BJ (cell line): ENCODE results near the gene SHISA9. TPM values are rescaled to one million over a fixed set of nuclear protein-coding genes. Genes with fewer than 3 reads are reported as not detected.

Experiments
- CTCF ChIA-PET: fragments of 350-600 bp; formaldehyde crosslinking; extraction: SDS; loops from one replicate; lab custom pipeline; 2021; ENCODE audit warnings: antibody characterized with exemption, inconsistent platforms; lab: Yijun Ruan, JAX
- POLR2A ChIA-PET: fragments of 300-600 bp; sonication (Branson Sonifier 250); formaldehyde crosslinking; extraction: SDS; loops from one replicate; lab custom pipeline; 2021; ENCODE audit warnings: antibody characterized with exemption; lab: Charles Lee
- DNase-seq: peaks from one replicate; pipeline ENCODE4 v3.0.0-alpha.2; 2011; ENCODE audit warnings: low read depth
- H3K27me3 ChIP-seq: 2 replicates; pipeline ENCODE4 v1.6.0; 2011; ENCODE audit warnings: low read length; ENCODE audit not compliant: control insufficient read depth, insufficient read depth
- H3K36me3 ChIP-seq: 2 replicates; pipeline ENCODE4 v1.5.1; 2011; ENCODE audit warnings: low read length; ENCODE audit not compliant: control insufficient read depth, insufficient read depth
- H3K4me3 ChIP-seq: 2 replicates; pipeline ENCODE4 v1.5.1; 2011; ENCODE audit warnings: low read depth, mild to moderate bottlenecking, control low read depth, low read length
- polyA plus RNA-seq: library from polyadenylated mRNA; depleted of rRNA; stranded (reverse); fragments of >200 nt; gene quantifications from 2 replicates; pipeline ENCODE4 v1.2.3, GENCODE V29; 2011
- TF ChIP-seq, protein P1 (sequence below): IDR thresholded peaks from 2 replicates; pipeline ENCODE4 v1.5.1; 2011; ENCODE audit warnings: low read depth, mild to moderate bottlenecking, control low read depth, inconsistent platforms, low read length, moderate library complexity; ENCODE audit not compliant: insufficient read depth

SHISA9 gene
- polyA plus RNA-seq, 1 experiment, result not detected

GRCh38 chr16:13148836-13149235, 247.4 kb downstream of the SHISA9 start:
- no peak for DNase-seq
- TF ChIP-seq, protein P1, sequence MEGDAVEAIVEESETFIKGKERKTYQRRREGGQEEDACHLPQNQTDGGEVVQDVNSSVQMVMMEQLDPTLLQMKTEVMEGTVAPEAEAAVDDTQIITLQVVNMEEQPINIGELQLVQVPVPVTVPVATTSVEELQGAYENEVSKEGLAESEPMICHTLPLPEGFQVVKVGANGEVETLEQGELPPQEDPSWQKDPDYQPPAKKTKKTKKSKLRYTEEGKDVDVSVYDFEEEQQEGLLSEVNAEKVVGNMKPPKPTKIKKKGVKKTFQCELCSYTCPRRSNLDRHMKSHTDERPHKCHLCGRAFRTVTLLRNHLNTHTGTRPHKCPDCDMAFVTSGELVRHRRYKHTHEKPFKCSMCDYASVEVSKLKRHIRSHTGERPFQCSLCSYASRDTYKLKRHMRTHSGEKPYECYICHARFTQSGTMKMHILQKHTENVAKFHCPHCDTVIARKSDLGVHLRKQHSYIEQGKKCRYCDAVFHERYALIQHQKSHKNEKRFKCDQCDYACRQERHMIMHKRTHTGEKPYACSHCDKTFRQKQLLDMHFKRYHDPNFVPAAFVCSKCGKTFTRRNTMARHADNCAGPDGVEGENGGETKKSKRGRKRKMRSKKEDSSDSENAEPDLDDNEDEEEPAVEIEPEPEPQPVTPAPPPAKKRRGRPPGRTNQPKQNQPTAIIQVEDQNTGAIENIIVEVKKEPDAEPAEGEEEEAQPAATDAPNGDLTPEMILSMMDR, result no peak
- CTCF ChIA-PET, result no interaction called here
- Histone ChIP-seq H3K27me3 (no peaks in the 10 kb centered on the region), H3K36me3 (no peaks in the 10 kb centered on the region), H3K4me3 (no peak overlapping the region)
- POLR2A ChIA-PET, result no interaction called here

DNA sequence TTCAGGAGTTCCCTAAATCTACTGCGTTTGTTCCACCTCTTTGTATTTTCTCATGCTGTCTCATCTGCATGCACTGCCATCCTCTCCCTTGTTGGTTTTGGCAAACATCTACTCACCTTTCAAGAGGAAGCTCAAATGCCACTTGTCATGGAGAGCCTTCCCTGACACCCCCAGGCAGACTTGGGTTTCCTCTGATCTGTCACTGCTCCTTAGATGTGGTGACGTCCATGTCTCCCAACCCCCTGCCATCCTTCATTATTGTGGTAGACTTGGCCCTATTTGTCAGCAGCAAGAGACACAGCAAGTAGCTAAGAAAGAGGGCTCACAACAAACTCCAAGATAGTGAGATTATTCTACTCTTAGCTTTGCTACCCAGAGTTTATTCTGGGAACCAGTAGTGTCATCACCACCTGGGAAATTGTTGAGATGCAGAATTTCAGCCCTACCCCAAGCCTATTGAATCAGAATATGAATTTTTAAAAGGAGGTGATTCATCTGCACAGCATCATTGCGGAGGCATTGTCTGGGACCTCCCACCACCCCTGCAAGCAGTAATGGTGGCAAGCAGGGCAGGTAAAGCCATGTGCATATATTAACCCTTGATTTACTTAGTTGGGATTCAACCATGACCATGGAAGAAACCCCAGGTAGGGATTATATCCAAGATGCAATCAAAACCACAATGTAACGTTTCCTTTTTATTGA, 248.9 kb downstream of the SHISA9 start:
- Histone ChIP-seq H3K27me3 (no peaks in the 10 kb centered on the region), H3K4me3 (no peak overlapping the region), H3K36me3 (no peaks in the 10 kb centered on the region)
- ChIA-PET CTCF (no interaction called here), POLR2A (no interaction called here)
- TF ChIP-seq, protein P1, result no peak
- DNase-seq, result no peak

DNA sequence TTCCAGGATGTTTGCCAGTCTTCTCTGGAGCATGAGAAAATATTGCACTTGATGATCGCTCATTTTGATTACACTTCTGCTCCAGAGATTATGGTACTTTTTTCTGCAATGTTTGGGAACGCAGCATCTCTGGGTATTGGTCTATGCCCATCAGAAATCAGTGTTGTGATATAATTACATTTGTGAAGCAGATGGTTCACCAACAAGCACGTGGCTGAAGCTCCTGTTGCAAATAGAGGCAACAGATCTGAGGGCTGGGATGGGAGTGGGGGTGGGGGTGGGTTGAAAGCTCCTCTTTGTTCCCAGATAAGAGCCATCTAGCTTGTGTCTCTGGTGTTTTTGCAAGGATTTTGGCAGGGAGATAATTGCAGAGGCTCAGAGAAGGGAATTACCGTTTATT, 252.3 kb downstream of the SHISA9 start:
- no peaks in the 10 kb centered on the region for H3K36me3 ChIP-seq
- H3K4me3 ChIP-seq, result no peak overlapping the region
- DNase-seq, result no peak
- TF ChIP-seq, protein P1, result no peak
- H3K27me3 ChIP-seq, result no peaks in the 10 kb centered on the region
- ChIA-PET CTCF (no interaction called here), POLR2A (no interaction called here)

- POLR2A ChIA-PET, result no interaction called here
- no peaks in the 10 kb centered on the region for H3K27me3 ChIP-seq
- TF ChIP-seq, protein P1, result no peak
- H3K36me3 ChIP-seq, result no peaks in the 10 kb centered on the region
- CTCF ChIA-PET, result no interaction called here
- no peak overlapping the region for H3K4me3 ChIP-seq
- no peak for DNase-seq
These were observed 253.4 kb downstream of the SHISA9 start for GRCh38 chr16:13154799-13155198.

DNA sequence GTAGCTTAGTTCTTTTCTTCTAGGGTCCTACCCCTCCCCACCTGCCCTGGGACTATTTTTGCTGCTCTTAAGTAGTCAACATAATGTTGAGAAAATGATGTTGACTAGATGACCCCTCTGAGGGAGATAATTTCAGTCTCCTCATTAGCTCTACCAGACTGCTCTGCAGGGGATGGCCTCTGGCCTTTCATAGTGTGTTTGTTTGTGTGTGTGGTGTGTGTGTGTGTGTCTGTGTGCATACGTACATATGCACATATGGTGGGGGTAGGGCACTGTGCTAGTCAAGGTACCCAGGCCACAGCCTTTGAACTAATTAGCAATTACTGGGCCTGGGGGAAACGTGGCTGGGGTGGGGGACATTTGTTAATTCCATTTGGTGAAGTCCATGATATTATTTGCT, 254.0 kb downstream of the SHISA9 start:
- TF ChIP-seq, protein P1, result no peak
- DNase-seq, result no peak
- no peak overlapping the region for H3K4me3 ChIP-seq
- ChIA-PET POLR2A (no interaction called here), CTCF (no interaction called here)
- no peaks in the 10 kb centered on the region for H3K27me3 ChIP-seq
- H3K36me3 ChIP-seq, result no peaks in the 10 kb centered on the region
